GM10248 (cell line): Measurements from ENCODE around the gene LRP1-AS.

Experiments used
- CTCF ChIA-PET: fragments of 300-600 bp; sonication (Branson Sonifier 250); formaldehyde crosslinking; extraction: SDS; loops from one replicate; lab custom pipeline; 2021; ENCODE audit warnings: antibody characterized with exemption; lab: Yijun Ruan, JAX
- POLR2A ChIA-PET: fragments of 350-650 bp; sonication (Branson Sonifier 250); formaldehyde crosslinking; extraction: SDS; loops from one replicate; lab custom pipeline; 2020; ENCODE audit warnings: antibody characterized with exemption; lab: Yijun Ruan, JAX
- DNase-seq: peaks from one replicate; pipeline ENCODE4 v3.0.0; 2012; ENCODE audit errors: extremely low spot score
- CTCF ChIP-seq: IDR thresholded peaks from 2 replicates; pipeline ENCODE4 v1.5.1; 2012; ENCODE audit warnings: mild to moderate bottlenecking, low read depth; ENCODE audit errors: extremely low read depth, missing control alignments, control extremely low read depth

LRP1-AS gene

GRCh38 chr12:57160040-57160439 lies 12.6 kb upstream of the LRP1-AS start:
- POLR2A ChIA-PET, result no interaction called here

GRCh38 chr12:57159311-57159710 lies 11.9 kb upstream of the LRP1-AS start:
- no peak for TF ChIP-seq CTCF
- ChIA-PET CTCF (interaction anchor here (0.7 to 1.5 kb wide), 5 partner anchors 10 to 34 kb away, joined by 3 to 6 read pairs (median 4); no protein-coding TSS in a partner anchor), POLR2A (no interaction called here)
- no peak for DNase-seq

More at GRCh38 chr12:57160040-57160439, 12.6 kb upstream of the LRP1-AS start:
- DNase-seq, result no peak
- CTCF ChIA-PET, result interaction anchor here (1.5 kb wide), 1 partner anchor 35 kb away, joined by 6 read pairs; no protein-coding TSS in a partner anchor
- no peak for TF ChIP-seq CTCF

- TF ChIP-seq CTCF, result no peak
- DNase-seq, result no peak
- ChIA-PET POLR2A (no interaction called here), CTCF (interaction anchor here (0.6 to 1.5 kb wide), 6 partner anchors 9 to 652 kb away, joined by 3 to 6 read pairs (median 4); no protein-coding TSS in a partner anchor)
These were observed 11.2 kb upstream of the LRP1-AS start for GRCh38 chr12:57158665-57159064.

GRCh38 chr12:57158186-57158585 lies 10.8 kb upstream of the LRP1-AS start:
- TF ChIP-seq CTCF, result no peak
- ChIA-PET CTCF (interaction anchor here (0.6 to 1.9 kb wide), 5 partner anchors 16 to 652 kb away, joined by 3 to 7 read pairs (median 3); no protein-coding TSS in a partner anchor), POLR2A (no interaction called here)
- DNase-seq, result no peak

GRCh38 chr12:57157588-57158173 lies 10.3 kb upstream of the LRP1-AS start:
- CTCF ChIA-PET, result interaction anchor here (0.7 to 1.9 kb wide), 7 partner anchors 10 to 45 kb away, joined by 3 to 7 read pairs (median 3); no protein-coding TSS in a partner anchor
- no peak for DNase-seq
- POLR2A ChIA-PET, result no interaction called here
- TF ChIP-seq CTCF, result no peak

- TF ChIP-seq CTCF, result no peak
- DNase-seq, result no peak
- ChIA-PET CTCF (interaction anchor here (0.8 to 1.9 kb wide), 7 partner anchors 10 to 26 kb away, joined by 3 to 7 read pairs (median 3); no protein-coding TSS in a partner anchor), POLR2A (no interaction called here)
These were observed 9.4 kb upstream of the LRP1-AS start for GRCh38 chr12:57156701-57157403.
